HG02938 (cell line): ENCODE results near the gene C16orf82.

ENCODE experiments used
- ATAC-seq: cut with Tn5 transposase; IDR thresholded peaks from one replicate; pipeline ENCODE4 v1.9.1; 2021; ENCODE audit warnings: mild to moderate bottlenecking, moderate library complexity; ENCODE audit not compliant: unreplicated experiment

Gene C16orf82

GRCh38 chr16:27066668-27067537 lies at the start of gene C16orf82:
C16orf82 (plus strand) TSS chr16:27066927.
- no peak for ATAC-seq

GRCh38 chr16:27020031-27020430 lies 46.7 kb upstream of the C16orf82 start:
- ATAC-seq = no peak

- no peak for ATAC-seq
Measured at GRCh38 chr16:27024010-27024409, 42.7 kb upstream of the C16orf82 start.

GRCh38 chr16:27025581-27025980 lies 41.1 kb upstream of the C16orf82 start:
- ATAC-seq = no peak

- no peak for ATAC-seq
Measured at GRCh38 chr16:27027971-27028370, 38.8 kb upstream of the C16orf82 start.

DNA sequence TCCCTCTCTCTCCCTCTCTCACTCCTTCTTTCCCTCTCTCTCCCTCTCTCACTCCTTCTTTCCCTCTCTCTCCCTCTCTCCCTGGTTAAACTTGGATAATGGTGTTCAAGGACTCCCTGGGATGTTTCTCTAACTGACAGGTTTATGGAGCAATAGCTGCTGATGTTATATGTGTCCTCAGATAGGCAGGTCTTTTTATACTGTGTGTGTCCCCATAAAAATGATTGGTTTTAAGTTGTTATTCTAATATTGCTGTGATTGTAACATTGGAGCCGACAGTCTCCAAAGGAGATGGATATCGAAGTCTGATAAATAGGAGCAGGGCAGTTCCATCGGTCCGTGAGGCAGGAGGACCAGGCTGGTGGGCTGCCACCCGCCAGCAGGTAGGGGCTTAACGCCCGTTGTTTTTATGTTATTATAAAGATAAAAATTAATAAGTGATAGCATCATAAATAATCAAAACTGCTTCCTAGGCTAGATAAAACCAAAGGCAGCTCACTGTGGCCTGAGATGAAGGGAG lies 38.1 kb upstream of the C16orf82 start:
- no peak for ATAC-seq

DNA sequence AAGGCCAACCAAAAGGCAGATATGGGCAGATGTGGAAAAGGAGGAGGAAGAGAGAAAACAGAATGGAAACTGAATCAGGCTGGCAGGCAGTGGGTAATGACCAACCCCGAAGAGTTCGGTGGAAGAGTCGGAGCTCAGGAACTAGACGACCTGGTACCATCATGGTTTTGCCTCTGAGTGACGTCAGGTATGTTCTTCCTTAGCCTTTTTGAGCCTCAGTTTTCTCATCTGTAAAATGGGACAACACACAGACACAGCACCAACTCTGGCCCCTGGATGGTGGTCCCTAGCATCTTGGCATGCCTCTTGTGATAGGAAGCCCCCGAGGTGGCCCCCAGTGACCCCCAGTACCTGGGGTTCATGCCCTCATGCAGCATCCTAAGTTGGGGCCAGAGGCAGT lies 37.2 kb upstream of the C16orf82 start:
- ATAC-seq = no peak

- ATAC-seq = no peak
Measured at GRCh38 chr16:27033281-27033979, 33.3 kb upstream of the C16orf82 start.

DNA sequence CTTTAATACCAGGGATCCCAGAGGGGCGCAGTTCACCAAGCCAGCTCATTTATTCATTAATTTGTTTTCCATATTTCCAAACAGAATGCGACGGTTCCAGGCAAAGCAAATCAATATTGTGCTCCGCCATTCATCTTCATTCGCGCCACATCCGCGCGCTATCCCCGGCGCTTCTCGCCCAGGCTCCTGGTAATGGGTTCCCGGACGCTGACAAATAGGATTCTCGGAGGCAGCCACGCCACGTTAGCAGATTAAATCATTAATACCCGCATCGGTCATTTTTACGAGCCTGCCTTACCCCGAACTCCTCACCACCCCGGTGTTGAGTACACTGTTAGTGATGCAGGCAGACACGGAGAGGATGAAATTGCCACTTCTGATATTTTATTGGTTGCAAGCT lies 26.0 kb upstream of the C16orf82 start:
- ATAC-seq = no peak

- ATAC-seq = no peak
Measured at GRCh38 chr16:27046958-27047518, 19.7 kb upstream of the C16orf82 start.

- no peak for ATAC-seq
Measured at GRCh38 chr16:27048316-27048715, 18.4 kb upstream of the C16orf82 start.

- no peak for ATAC-seq
Measured at GRCh38 chr16:27049117-27049516, 17.6 kb upstream of the C16orf82 start.

GRCh38 chr16:27052007-27052406 lies 14.7 kb upstream of the C16orf82 start:
- no peak for ATAC-seq

- no peak for ATAC-seq
Measured at GRCh38 chr16:27053996-27054395, 12.7 kb upstream of the C16orf82 start.

- no peak for ATAC-seq
Measured at GRCh38 chr16:27058299-27058698, 8.4 kb upstream of the C16orf82 start.

DNA sequence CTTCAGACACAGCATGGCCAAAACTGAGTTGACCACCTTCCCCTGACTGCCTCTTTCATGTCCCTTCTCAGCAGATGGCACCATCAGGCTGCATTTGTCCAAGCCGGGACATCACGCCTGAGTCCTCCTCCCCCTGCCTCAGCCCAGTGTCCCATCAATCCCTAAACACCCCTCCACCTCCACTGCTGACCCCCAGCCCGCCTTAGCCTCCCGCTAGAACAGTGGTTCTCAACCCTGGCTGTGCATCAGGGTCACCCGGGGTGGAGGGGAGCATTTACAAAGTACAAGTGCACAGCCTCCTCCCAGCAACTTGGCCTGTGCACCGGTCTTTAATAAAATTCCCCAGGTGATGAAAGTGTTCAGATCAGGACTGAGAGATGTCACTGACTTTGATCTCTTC lies 4.0 kb downstream of the C16orf82 start:
- no peak for ATAC-seq

- no peak for ATAC-seq
Measured at GRCh38 chr16:27073733-27074132, 7.0 kb downstream of the C16orf82 start.

DNA sequence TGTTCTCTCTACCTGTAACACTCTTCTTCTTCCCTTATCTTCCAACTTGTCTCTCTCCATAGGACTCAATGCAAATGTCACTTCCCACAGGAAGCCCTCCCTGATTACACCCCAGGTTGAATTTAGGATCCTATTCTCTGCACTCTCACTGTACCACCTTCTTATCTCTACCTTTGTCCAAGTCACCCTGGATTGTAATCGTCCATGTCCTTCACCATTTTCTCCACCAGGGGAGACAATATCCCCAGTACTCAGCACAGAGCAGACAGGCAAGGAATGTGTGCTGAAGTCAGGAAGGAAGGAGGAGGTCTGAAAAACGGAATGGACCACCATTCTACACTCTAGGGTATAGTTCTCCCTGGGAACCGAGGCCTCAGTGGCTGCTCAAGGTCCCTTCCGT lies 14.2 kb downstream of the C16orf82 start:
- no peak for ATAC-seq

DNA sequence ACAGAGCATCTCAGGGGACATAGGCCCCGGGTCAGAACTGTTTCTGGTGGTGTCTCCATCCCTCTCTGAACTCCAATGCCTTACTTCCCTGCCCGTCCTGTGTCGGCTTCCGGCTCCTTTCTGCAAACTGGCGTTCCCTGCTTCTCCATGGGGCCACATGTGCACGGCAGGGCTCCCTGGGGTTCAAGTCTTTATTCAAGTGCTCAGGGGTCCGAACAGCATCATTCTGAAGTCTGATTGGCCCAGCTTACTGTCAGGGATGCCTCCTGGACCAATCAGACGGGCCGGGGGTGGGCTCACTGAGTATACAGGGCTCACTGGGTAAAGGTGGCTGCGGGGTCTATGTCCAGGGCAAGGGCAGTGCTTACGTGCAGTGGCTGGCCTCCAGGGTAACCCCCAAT lies 17.1 kb downstream of the C16orf82 start:
- no peak for ATAC-seq

GRCh38 chr16:27084307-27085028 lies 17.7 kb downstream of the C16orf82 start:
- no peak for ATAC-seq

DNA sequence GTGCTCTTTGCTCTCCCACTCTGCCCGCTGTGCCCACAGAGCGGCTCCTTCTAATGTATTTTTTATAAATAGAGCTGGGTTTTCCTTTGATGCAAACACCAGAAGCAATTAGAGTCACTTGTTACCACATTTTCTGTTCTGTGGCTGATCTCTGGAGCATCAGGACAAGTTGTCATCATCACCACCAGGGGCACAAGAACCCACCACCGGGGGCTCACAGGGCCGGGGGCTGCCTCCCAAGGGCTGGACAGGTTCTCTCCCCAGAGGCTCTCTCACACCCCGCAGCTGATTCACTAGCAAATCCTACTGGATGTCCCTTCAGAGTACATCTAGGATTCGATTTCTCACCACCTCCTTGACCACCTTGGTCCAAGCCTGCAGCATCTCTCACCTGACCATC lies 18.5 kb downstream of the C16orf82 start:
- ATAC-seq = no peak
